Measurements from ENCODE around the gene SPSB1.

The SPSB1 gene

DNA sequence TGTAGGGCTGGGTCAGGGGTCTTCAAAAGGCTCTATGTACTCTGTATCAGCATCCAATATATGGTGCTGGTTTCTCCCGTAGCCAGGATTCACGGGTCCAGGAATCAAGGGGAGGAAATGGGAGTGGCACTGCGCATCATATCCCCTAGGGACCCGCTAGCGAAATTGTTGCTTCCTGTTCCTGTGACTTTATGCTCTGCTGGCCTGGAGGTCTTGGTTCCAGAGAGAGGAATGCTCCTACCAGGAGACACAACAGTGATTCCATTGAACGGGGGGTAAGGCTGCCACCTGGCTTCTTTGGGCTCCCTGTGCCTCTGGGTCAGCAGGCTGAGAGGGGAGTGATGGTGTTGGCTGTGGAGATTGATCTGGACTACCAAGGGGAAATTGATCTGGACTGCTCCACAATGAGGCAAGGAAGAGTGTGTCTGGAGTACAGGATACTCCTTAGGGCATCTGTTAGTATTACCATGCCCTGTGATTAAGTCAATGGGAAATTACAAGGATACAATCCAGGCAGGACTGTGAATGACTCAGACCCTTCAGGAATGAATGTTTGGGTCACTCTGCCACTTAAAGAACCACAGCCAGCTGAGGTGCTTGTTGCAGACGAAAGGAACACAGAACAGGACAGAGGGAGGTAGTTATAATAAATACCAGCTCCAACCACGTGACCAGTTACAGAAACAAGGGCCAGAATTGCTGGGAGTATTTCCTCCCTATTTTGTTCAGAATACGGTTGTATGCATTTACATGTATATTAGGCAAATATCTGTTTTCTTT is 10.2 kb downstream of the SPSB1 start:
- H3K27ac ChIP-seq = peak overlapping the region; percentile 91
- ChIA-PET CTCF (no interaction called here), POLR2A (ENCODE audit: low non-redundant PET) (no interaction called here)
- DNase-seq (ENCODE audit: low spot score) = peak; percentile 70
- TF ChIP-seq, protein P1, sequence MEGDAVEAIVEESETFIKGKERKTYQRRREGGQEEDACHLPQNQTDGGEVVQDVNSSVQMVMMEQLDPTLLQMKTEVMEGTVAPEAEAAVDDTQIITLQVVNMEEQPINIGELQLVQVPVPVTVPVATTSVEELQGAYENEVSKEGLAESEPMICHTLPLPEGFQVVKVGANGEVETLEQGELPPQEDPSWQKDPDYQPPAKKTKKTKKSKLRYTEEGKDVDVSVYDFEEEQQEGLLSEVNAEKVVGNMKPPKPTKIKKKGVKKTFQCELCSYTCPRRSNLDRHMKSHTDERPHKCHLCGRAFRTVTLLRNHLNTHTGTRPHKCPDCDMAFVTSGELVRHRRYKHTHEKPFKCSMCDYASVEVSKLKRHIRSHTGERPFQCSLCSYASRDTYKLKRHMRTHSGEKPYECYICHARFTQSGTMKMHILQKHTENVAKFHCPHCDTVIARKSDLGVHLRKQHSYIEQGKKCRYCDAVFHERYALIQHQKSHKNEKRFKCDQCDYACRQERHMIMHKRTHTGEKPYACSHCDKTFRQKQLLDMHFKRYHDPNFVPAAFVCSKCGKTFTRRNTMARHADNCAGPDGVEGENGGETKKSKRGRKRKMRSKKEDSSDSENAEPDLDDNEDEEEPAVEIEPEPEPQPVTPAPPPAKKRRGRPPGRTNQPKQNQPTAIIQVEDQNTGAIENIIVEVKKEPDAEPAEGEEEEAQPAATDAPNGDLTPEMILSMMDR (conservative IDR thresholded peaks at IDR 0.05; ENCODE audit: low read depth) = no peak

DNA sequence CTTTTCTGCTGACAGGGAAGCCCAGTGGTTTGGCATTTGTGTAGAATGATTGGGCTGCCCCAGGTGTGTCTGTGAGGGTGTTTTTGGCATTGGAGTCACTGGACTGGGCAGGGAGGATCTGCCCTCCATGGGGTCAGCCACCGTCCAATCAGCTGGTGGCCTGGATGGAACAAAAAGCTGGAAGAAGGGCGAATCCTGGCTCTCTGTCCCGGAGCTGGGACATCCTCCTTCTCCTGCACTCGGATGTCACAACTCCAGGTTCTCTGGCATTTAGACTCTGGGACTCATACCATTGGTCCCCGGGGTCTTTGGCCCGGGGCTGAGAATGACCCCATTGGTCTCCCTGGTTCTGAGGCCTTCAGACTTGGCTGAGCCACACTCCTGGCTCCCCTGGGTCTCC is 11.2 kb downstream of the SPSB1 start:
- no peak for DNase-seq (ENCODE audit: low spot score)
- TF ChIP-seq, protein P1 (conservative IDR thresholded peaks at IDR 0.05; ENCODE audit: low read depth) = no peak
- CTCF ChIA-PET = interaction anchor here (1.0 to 1.1 kb wide), 2 partner anchors 10 to 14 kb away, joined by 4 to 7 read pairs; no protein-coding TSS in a partner anchor
- POLR2A ChIA-PET (ENCODE audit: low non-redundant PET) = no interaction called here
- H3K27ac ChIP-seq = peak overlapping the region; percentile 54

DNA sequence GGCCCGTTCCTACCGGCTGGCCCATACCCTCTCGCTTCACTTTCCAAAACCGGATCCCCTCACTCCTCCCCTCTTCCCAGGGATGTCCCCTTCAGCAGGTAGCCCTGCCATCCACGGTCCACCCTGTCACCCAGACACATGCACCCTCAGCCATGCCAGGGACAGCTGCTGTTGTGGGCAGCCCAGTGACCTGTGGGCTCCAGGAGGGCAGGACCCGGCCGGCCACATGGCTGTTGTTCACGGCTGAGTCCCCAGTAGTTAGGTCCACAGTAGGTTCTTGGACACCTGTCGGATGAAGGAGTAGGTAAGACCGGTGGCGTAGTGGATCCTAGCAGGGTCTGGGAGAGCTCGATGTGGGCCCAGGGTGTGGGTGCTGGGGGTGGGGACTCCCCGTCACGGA is 12.5 kb downstream of the SPSB1 start:
- ChIA-PET POLR2A (ENCODE audit: low non-redundant PET) (no interaction called here), CTCF (no interaction called here)
- TF ChIP-seq, protein P1 (conservative IDR thresholded peaks at IDR 0.05; ENCODE audit: low read depth) = no peak
- H3K27ac ChIP-seq = peak overlapping the region; percentile 5; the same call in 1 of the 2 replicates
- no peak for DNase-seq (ENCODE audit: low spot score)

DNA sequence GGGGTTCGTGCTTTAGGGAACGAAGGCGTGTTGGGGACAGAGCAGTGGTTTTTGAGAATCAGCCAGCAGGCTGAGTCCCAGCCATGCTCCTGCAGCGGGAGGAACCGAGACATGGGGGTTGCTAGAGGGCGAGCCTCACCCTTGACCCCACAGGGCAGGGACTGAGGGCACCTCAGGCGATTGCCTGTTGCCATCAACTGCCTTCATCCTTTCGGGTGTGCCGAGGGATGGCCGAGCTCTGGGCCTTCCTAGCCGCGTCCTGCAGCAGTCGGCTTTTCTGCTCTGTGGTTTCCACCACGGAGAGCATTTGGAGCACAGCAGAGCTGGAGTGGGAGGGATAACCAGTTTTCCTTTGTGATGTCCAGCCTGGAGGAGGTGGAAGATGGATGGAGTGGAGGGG is 13.3 kb downstream of the SPSB1 start:
- ChIA-PET CTCF (no interaction called here), POLR2A (ENCODE audit: low non-redundant PET) (no interaction called here)
- no peak overlapping the region for H3K27ac ChIP-seq
- DNase-seq (ENCODE audit: low spot score) = no peak
- TF ChIP-seq, protein P1 (conservative IDR thresholded peaks at IDR 0.05; ENCODE audit: low read depth) = no peak

DNA sequence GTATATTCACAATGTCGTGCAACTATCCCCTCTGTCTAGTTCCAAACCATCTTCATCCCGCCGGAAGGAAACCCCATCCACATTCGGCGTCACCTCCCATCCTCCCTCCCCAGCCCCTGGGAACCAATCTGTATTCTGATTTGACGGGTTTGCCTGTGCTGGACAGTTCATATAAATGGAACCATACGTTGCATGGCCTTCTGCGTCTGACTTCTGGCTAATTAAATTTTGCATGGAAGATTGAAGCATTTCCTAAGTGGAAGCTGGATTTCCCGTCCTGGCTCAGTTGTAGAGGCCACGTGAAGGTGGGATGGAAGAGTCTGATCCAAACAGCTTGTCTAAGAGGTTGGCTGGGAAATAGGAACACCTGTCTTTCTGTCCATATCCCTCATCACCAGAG is 14.6 kb downstream of the SPSB1 start:
- CTCF ChIA-PET = no interaction called here
- no peak overlapping the region for H3K27ac ChIP-seq
- TF ChIP-seq, protein P1 (conservative IDR thresholded peaks at IDR 0.05; ENCODE audit: low read depth) = no peak
- POLR2A ChIA-PET (ENCODE audit: low non-redundant PET) = no interaction called here
- DNase-seq (ENCODE audit: low spot score) = no peak

DNA sequence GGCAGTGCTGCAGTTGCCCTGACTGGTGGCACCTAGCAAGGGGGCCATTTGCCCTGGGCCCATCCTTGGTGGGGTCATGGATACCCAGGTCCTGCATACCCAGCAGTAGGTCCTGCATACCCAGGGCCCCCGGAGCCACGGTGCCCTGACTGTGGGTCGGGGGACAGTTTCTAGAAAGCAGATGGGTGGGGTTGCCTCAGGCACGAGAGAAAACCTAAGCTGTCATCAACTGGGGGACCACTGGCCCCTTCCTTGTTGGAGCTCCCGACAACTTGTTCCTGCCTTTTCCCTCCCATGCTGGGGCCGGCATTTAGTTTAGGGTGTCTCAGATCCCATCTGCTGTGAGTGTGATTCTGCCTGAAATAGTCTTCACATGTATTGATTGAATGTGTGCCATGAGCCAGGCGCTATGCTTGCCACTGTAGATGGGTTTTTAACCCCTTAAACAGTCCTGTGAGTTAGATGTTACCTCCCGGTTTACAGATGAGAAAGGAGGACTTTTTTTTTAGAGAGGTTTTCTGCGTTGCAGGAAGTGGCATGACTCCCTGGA is 15.6 kb downstream of the SPSB1 start:
- DNase-seq (ENCODE audit: low spot score) = no peak
- POLR2A ChIA-PET (ENCODE audit: low non-redundant PET) = no interaction called here
- TF ChIP-seq, protein P1 (conservative IDR thresholded peaks at IDR 0.05; ENCODE audit: low read depth) = no peak
- no peak overlapping the region for H3K27ac ChIP-seq
- CTCF ChIA-PET = interaction anchor here (0.6 kb wide), 1 partner anchor 35 kb away, joined by 3 read pairs; no protein-coding TSS in a partner anchor
